Kidney (tissue), 14 donors: ENCODE measurements around the gene MYO1D. TPM values are rescaled to one million over a fixed set of nuclear protein-coding genes. Genes with fewer than 3 reads are reported as not detected.

Experiments
- DNase-seq, 5 donors: peaks; one replicate each; pipeline ENCODE4 v3.0.0-alpha.2; 2013 to 2020
- FAIRE-seq: peaks from 2 replicates; lab custom pipeline; 2012; peaks lifted over from hg19 to GRCh38; lab: Jason Lieb, UNC
- H3K27ac ChIP-seq, 2 donors: one replicate each; pipeline ENCODE4 v1.7.0; 2013; ENCODE audit warnings: low read depth in 2 of 2, low read length in 2 of 2, inconsistent platforms in 1 of 2
- H3K27me3 ChIP-seq: one replicate; pipeline ENCODE4 v1.7.1; 2013; ENCODE audit warnings: low read length, inconsistent platforms; ENCODE audit not compliant: control insufficient read depth, insufficient read depth
- H3K36me3 ChIP-seq, 3 donors: one replicate each; pipeline versions ENCODE4 v1.7.0 to v1.7.1; 2013; ENCODE audit warnings: low read length in 3 of 3, control low read depth in 1 of 3, inconsistent platforms in 1 of 3; ENCODE audit not compliant: insufficient read depth in 3 of 3, control insufficient read depth in 2 of 3
- H3K4me1 ChIP-seq, 3 donors: one replicate each; pipeline versions ENCODE4 v1.7.0 to v1.7.1; 2013; ENCODE audit warnings: low read length in 3 of 3, inconsistent platforms in 1 of 3, low read depth in 1 of 3; ENCODE audit not compliant: control insufficient read depth in 2 of 3, insufficient read depth in 2 of 3
- H3K4me3 ChIP-seq, 3 donors: one replicate each; pipeline versions ENCODE4 v1.7.0 to v1.8.1; 2013; ENCODE audit warnings: low read length in 3 of 3, control low read depth in 1 of 3, inconsistent platforms in 1 of 3
- H3K9ac ChIP-seq, 3 donors: one replicate each; pipeline versions ENCODE4 v1.7.0 to v1.7.1; 2013; ENCODE audit warnings: low read length in 3 of 3, control low read depth in 1 of 3, inconsistent platforms in 1 of 3
- H3K9me3 ChIP-seq, 3 donors: one replicate each; pipeline versions ENCODE4 v1.7.0 to v1.7.1; 2013; ENCODE audit warnings: low read length in 3 of 3, control low read depth in 1 of 3, inconsistent platforms in 1 of 3; ENCODE audit not compliant: control insufficient read depth in 2 of 3, insufficient read depth in 1 of 3
- CTCF ChIP-seq: IDR thresholded peaks from 3 replicates; pipeline ENCODE4 v1.5.1; 2012; ENCODE audit warnings: mild to moderate bottlenecking, moderate library complexity, borderline replicate concordance; ENCODE audit not compliant: insufficient read depth; ENCODE audit errors: extremely low read depth
- intact Hi-C: fragments of 100-400 bp; cut with DNase I; formaldehyde crosslinking; loops from one replicate; pipeline ENCODE4 v1.11.1; 2022
- polyA plus RNA-seq: library from polyadenylated mRNA; stranded (reverse); fragments of 350-450 nt; fragmentation: Illumina TruSeq; extraction: RNeasy Lipid Tissue Mini Kit (QIAGEN cat#74804); gene quantifications from one replicate; pipeline ENCODE4 v1.2.3, GENCODE V29; 2014; ENCODE audit warnings: low read depth, low replicate concordance; ENCODE audit not compliant: insufficient read depth
- total RNA-seq: library from RNA; stranded (reverse); fragmentation: NEBNext Ultra II Directional; extraction: Animal tissue kit (Norgen Biotek cat#: 25700); gene quantifications from one replicate; pipeline ENCODE4 v1.2.1, GENCODE V29; 2021
- donor health status: control.
- donor health status: control.
- donor health status: control.
- donor health status: control.
- donor health status: control.
- donor health status: DM: yes; HTN: yes; CAD: no.
- donor health status: Normal renal cell carcinoma (clear cell type).

MYO1D gene
- total and polyA plus RNA-seq, 2 donors from 2014 or later: 21.1 to 99.9 TPM

- intact Hi-C loops: no loop called here
- Histone ChIP-seq H3K9me3 (no peaks in the 10 kb centered on the region), H3K36me3 (no peaks in the 10 kb centered on the region), H3K4me3 (no peak overlapping the region), H3K4me1 (no peaks in the 10 kb centered on the region), H3K27me3 (no peaks in the 10 kb centered on the region), H3K9ac (no peak overlapping the region), H3K27ac (no peak overlapping the region)
- no peak for TF ChIP-seq CTCF
- DNase-seq (no peak), FAIRE-seq (no peak)
Measured at GRCh38 chr17:32502013-32502412, 374.9 kb downstream of the MYO1D start.

- TF ChIP-seq CTCF: no peak
- intact Hi-C loops: no loop called here
- Histone ChIP-seq H3K4me3 (no peak overlapping the region), H3K9me3 (no peaks in the 10 kb centered on the region), H3K9ac (no peak overlapping the region), H3K4me1 (peaks cover 0 to 6% (median 0%) of the 10 kb centered on the region in 3 donors), H3K36me3 (no peaks in the 10 kb centered on the region), H3K27me3 (no peaks in the 10 kb centered on the region), H3K27ac (no peak overlapping the region)
- DNase-seq: peak in 4 of 5 donors; percentile 58 to 74 (median 59)
- no peak for FAIRE-seq
Measured at GRCh38 chr17:32498391-32498790, 378.5 kb downstream of the MYO1D start.

GRCh38 chr17:32497431-32498205 lies 379.3 kb downstream of the MYO1D start:
- no peaks in the 10 kb centered on the region for H3K27me3 ChIP-seq
- no peak for TF ChIP-seq CTCF
- DNase-seq: peak in 1 of 5 donors; percentile 45
- intact Hi-C loops: no loop called here
- H3K4me3 ChIP-seq: no peak overlapping the region
- peaks cover 0 to 6% (median 0%) of the 10 kb centered on the region in 3 donors for H3K4me1 ChIP-seq
- H3K9me3 ChIP-seq: no peaks in the 10 kb centered on the region
- H3K36me3 ChIP-seq: no peaks in the 10 kb centered on the region
- H3K27ac ChIP-seq: no peak overlapping the region
- FAIRE-seq: no peak
- no peak overlapping the region for H3K9ac ChIP-seq
